Activated CD8-positive, alpha-beta T cell treated with anti-CD3 and anti-CD28 coated beads for 36 hours (primary cell): ENCODE measurements around the gene PIGU. TPM values are rescaled to one million over a fixed set of nuclear protein-coding genes. Genes with fewer than 3 reads are reported as not detected.

ENCODE experiments used
- ATAC-seq: fragments of 200-7000 bp; cut with Tn5 transposase; one replicate; pipeline ENCODE4 v1.10.0; 2021; ENCODE audit warnings: mild to moderate bottlenecking, moderate library complexity
- CTCF ChIA-PET: fragments of 350-600 bp; sonication (Branson Sonifier 250); formaldehyde crosslinking; loops from one replicate; lab custom pipeline; 2021; ENCODE audit warnings: antibody characterized with exemption; lab: Charles Lee
- POLR2A ChIA-PET: fragments of 350-600 bp; sonication (Branson Sonifier 250); formaldehyde crosslinking; loops from one replicate; lab custom pipeline; 2021; ENCODE audit warnings: antibody characterized with exemption; lab: Charles Lee
- DNase-seq: peaks from one replicate; pipeline ENCODE4 v3.0.0-alpha.2; 2020
- H3K27ac Mint-ChIP-seq: one replicate; pipeline ENCODE4 v1.8.0; 2021; ENCODE audit warnings: mild to moderate bottlenecking, mixed read lengths
- H3K27me3 Mint-ChIP-seq: one replicate; pipeline ENCODE4 v1.8.0; 2021; ENCODE audit warnings: mixed read lengths
- H3K36me3 Mint-ChIP-seq: one replicate; pipeline ENCODE4 v1.8.0; 2021; ENCODE audit warnings: low read depth, mixed read lengths
- H3K4me1 Mint-ChIP-seq: one replicate; pipeline ENCODE4 v1.8.0; 2021; ENCODE audit warnings: low read depth, mixed read lengths
- H3K4me3 Mint-ChIP-seq: one replicate; pipeline ENCODE4 v1.8.0; 2021; ENCODE audit warnings: mild to moderate bottlenecking, moderate library complexity, mixed read lengths
- H3K9me3 Mint-ChIP-seq: one replicate; pipeline ENCODE4 v1.8.0; 2021; ENCODE audit warnings: mixed read lengths
- CTCF ChIP-seq: fragments of 200-600 bp; IDR thresholded peaks from one replicate; pipeline ENCODE4 v1.8.0; 2022; ENCODE audit warnings: antibody characterized with exemption, mild to moderate bottlenecking
- intact Hi-C: fragments of 100-400 bp; cut with micrococcal nuclease; formaldehyde crosslinking; loops from one replicate; pipeline ENCODE4 v1.10.0; 2022
- total RNA-seq, 2 experiments: library from RNA; stranded (reverse); gene quantifications; one replicate each; pipeline ENCODE4 v1.2.3, GENCODE V29; 2021

Gene PIGU
- total RNA-seq, 2 experiments from 2014 or later, result 19.4 to 20.9 TPM

- H3K9me3 Mint-ChIP-seq, result no peaks in the 10 kb centered on the region
- peaks cover 20% of the 10 kb centered on the region for H3K36me3 Mint-ChIP-seq
- H3K4me3 Mint-ChIP-seq, result no peak overlapping the region
- H3K27me3 Mint-ChIP-seq, result no peaks in the 10 kb centered on the region
- ATAC-seq (no peak), DNase-seq (no peak)
- ChIA-PET POLR2A (interaction anchor here (0.6 to 1.9 kb wide), 2 partner anchors 9 to 35 kb away, joined by 4 to 5 read pairs; no protein-coding TSS in a partner anchor), CTCF (interaction anchor here (0.8 to 6.8 kb wide), 4 partner anchors 8 to 175 kb away, joined by 3 to 56 read pairs (median 4); no protein-coding TSS in a partner anchor)
- H3K27ac Mint-ChIP-seq, result no peak overlapping the region
- peaks cover 29% of the 10 kb centered on the region for H3K4me1 Mint-ChIP-seq
- intact Hi-C loops, result no loop called here
- TF ChIP-seq CTCF, result no peak
Observed at GRCh38 chr20:34712525-34713192, 35.8 kb upstream of the PIGU start.

DNA sequence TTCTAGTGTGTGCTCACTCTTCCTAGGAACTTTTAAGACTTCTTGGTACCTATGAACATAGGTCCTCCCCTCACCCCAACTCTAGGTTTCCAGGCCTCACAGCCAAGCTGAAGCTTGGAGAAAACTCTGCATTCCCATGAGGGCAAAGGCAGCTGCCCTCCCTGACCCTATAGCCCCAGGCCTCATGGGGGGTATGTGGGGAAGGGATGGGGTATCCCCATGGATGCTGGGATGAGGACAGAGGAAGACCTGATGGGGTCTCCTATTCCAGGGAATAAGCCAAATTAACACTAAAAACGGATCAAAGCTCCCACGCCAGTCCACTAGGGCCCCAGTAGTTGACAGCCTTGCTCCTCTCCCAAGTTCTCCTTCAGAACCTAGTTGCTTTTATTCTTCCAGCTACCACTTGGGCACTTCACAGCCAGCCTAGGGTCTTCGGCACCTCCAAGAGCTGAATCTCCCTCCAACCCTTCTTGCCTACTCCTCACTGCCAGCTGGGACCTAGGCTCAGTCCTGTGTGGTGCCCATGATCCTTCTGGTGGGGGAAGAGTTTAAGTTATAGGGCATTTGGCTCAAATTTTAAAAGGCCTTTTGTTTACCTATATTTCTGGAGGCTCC, 35.0 kb upstream of the PIGU start:
- ATAC-seq (no peak), DNase-seq (no peak)
- no peak overlapping the region for H3K4me3 Mint-ChIP-seq
- no peaks in the 10 kb centered on the region for H3K27me3 Mint-ChIP-seq
- H3K9me3 Mint-ChIP-seq, result no peaks in the 10 kb centered on the region
- H3K36me3 Mint-ChIP-seq, result peaks cover 19% of the 10 kb centered on the region
- H3K4me1 Mint-ChIP-seq, result peaks cover 26% of the 10 kb centered on the region
- POLR2A ChIA-PET, result interaction anchor here (0.7 to 1.9 kb wide), 2 partner anchors 10 to 566 kb away, joined by 3 to 5 read pairs; partner anchors contain the start of gene MMP24OS
- TF ChIP-seq CTCF, result no peak
- intact Hi-C loops, result no loop called here
- CTCF ChIA-PET, result interaction anchor here (0.8 to 6.8 kb wide), 3 partner anchors 9 to 174 kb away, joined by 3 to 56 read pairs (median 4); no protein-coding TSS in a partner anchor
- no peak overlapping the region for H3K27ac Mint-ChIP-seq

DNA sequence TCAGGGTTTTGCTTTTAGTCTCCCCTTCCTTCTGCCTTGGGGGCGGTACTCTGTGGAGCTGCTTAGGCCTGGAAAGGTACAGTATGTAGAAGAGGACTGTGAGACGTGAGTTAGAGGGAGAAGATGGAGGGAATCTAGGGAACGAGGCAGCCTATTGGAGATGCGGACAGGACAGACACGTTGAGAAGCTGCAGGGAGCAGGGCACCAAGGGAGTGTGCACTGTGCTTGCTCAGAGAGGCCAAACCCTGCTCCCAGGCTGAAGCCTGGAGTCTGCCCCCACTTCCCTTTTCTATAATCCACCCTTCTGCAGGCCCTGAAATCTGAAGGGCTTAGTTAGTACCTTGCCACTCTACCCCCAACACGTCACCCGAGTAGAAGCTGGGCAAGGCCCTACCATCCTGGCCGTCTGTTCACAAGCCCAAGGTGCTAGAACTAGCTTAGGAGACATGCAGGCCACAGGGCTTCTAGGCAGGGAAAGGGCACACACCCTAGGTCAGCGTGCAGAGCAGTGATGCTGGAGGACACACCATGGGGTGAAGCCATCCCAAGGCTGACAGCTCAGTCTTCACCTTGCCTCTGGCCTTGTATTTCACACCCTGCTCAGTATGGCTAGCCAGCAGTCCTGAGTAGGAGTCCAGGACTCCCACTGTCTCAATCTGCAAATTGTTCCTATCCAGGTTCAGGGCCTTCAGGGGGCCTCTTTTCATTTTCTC, 34.1 kb upstream of the PIGU start:
- ATAC-seq (no peak), DNase-seq (no peak)
- TF ChIP-seq CTCF, result no peak
- no peak overlapping the region for H3K27ac Mint-ChIP-seq
- ChIA-PET POLR2A (interaction anchor here (0.7 to 1.5 kb wide), 3 partner anchors 65 to 567 kb away, joined by 3 to 5 read pairs (median 4); partner anchors contain the start of genes DYNLRB1 and MMP24OS), CTCF (interaction anchor here (0.7 to 6.8 kb wide), 4 partner anchors 37 to 398 kb away, joined by 3 to 56 read pairs (median 4); no protein-coding TSS in a partner anchor)
- intact Hi-C loops, result no loop called here
- peaks cover 19% of the 10 kb centered on the region for H3K36me3 Mint-ChIP-seq
- peaks cover 26% of the 10 kb centered on the region for H3K4me1 Mint-ChIP-seq
- H3K27me3 Mint-ChIP-seq, result no peaks in the 10 kb centered on the region
- H3K4me3 Mint-ChIP-seq, result peak overlapping the region; percentile 75
- no peaks in the 10 kb centered on the region for H3K9me3 Mint-ChIP-seq

- intact Hi-C loops, result no loop called here
- peak overlapping the region; percentile 75 for H3K4me3 Mint-ChIP-seq
- DNase-seq (no peak), ATAC-seq (no peak)
- H3K27me3 Mint-ChIP-seq, result no peaks in the 10 kb centered on the region
- peak overlapping the region; percentile 73 for H3K27ac Mint-ChIP-seq
- no peaks in the 10 kb centered on the region for H3K9me3 Mint-ChIP-seq
- no peak for TF ChIP-seq CTCF
- POLR2A ChIA-PET, result interaction anchor here (1.1 to 1.5 kb wide), 3 partner anchors 11 to 194 kb away, joined by 3 to 5 read pairs (median 4); partner anchors contain the start of gene DYNLRB1
- CTCF ChIA-PET, result interaction anchor here (0.7 to 6.8 kb wide), 4 partner anchors 36 to 398 kb away, joined by 3 to 56 read pairs (median 4); no protein-coding TSS in a partner anchor
- H3K4me1 Mint-ChIP-seq, result peaks cover 26% of the 10 kb centered on the region
- peaks cover 19% of the 10 kb centered on the region for H3K36me3 Mint-ChIP-seq
Observed at GRCh38 chr20:34710568-34710839, 33.6 kb upstream of the PIGU start.
